Transverse colon (tissue), 4 donors: ENCODE data around the gene HSP90AA1. TPM values are rescaled to one million over a fixed set of nuclear protein-coding genes. Genes with fewer than 3 reads are reported as not detected.
A peak's percentile ranks its signal among the peaks of the same experiment; 100 is the strongest.

Experiments
- DNase-seq: peaks from one replicate; pipeline ENCODE4 v3.0.0-alpha.2; 2019
- H3K27ac ChIP-seq, 4 donors: fragments of 200-600 bp; sonication (generic); 2 replicates each; pipeline ENCODE4 v1.5.1; 2016 to 2018; ENCODE audit warnings: inconsistent platforms in 4 of 4
- H3K27me3 ChIP-seq: fragments of 200-600 bp; sonication (generic); 2 replicates; pipeline ENCODE4 v1.5.1; 2017; ENCODE audit warnings: inconsistent platforms
- H3K36me3 ChIP-seq, 4 donors: fragments of 200-600 bp; sonication (generic); 2 replicates each; pipeline ENCODE4 v1.5.1; 2017 to 2019; ENCODE audit warnings: inconsistent platforms in 4 of 4
- H3K4me1 ChIP-seq, 4 donors: fragments of 200-600 bp; sonication (generic); 2 replicates each; pipeline ENCODE4 v1.5.1; 2017 to 2020; ENCODE audit warnings: inconsistent platforms in 4 of 4
- H3K4me3 ChIP-seq, 4 donors: fragments of 200-600 bp; sonication (generic); 1 replicate in 1 of 4; 2 replicates in 3 of 4; pipeline versions ENCODE4 v1.5.1 to v1.6.1; 2017 to 2019; ENCODE audit warnings: inconsistent platforms in 4 of 4
- H3K9me3 ChIP-seq, 2 donors: fragments of 200-600 bp; sonication (generic); 2 replicates each; pipeline ENCODE4 v1.5.1; 2017 to 2019; ENCODE audit warnings: inconsistent platforms in 2 of 2
- EP300 ChIP-seq: sonication (generic); formaldehyde crosslinking; IDR thresholded peaks from one replicate; pipeline ENCODE4 v1.6.1; 2017; ENCODE audit warnings: antibody characterized with exemption, low read depth
- POLR2A ChIP-seq: fragments of 450-650 bp; IDR thresholded peaks from one replicate; pipeline ENCODE4 v1.6.1; 2016; ENCODE audit warnings: antibody characterized with exemption, mild to moderate bottlenecking, moderate library complexity
- POLR2AphosphoS5 ChIP-seq, 3 donors: sonication (generic); formaldehyde crosslinking; IDR thresholded peaks; one replicate each; pipeline ENCODE4 v1.6.1; 2016; ENCODE audit warnings: antibody characterized with exemption in 3 of 3
- WGBS, 2 donors: methylation state at CpG; one replicate each; pipeline ENCODE4 v1.1.5; 2018; ENCODE audit warnings: low coverage in 1 of 2; 5-methylcytosine and 5-hydroxymethylcytosine counted together
- in situ Hi-C, 4 donors: fragments of 200-750 bp; cut with MboI; loops; one replicate each; pipeline versions ENCODE4 v1.15.0 to v1.15.1; 2017; ENCODE audit warnings: low sequenced_read_pairs in 3 of 4, low pct_ligation_motif_present in 1 of 4, low pct_unique_long_range_greater_than_20kb in 1 of 4
- intact Hi-C: fragments of 100-400 bp; cut with DNase I; formaldehyde crosslinking; loops from one replicate; pipeline ENCODE4 v1.15.1; 2023; ENCODE audit warnings: low total_unique reads
- total RNA-seq, 4 donors: library from RNA; depleted of rRNA; stranded (reverse); fragments of >200 nt; gene quantifications; one replicate each; pipeline ENCODE4 v1.1.0, GENCODE V29; 2016
- TF ChIP-seq, protein P1 (sequence below), 5 experiments: fragments of 200-600 bp in 3 of 5; fragments of 450-650 bp in 2 of 5; sonication (generic) in 3 of 5; IDR thresholded peaks; 1 replicate in 2 of 5; 2 replicates in 3 of 5; pipeline ENCODE4 v1.5.1; 2016 to 2017; ENCODE audit warnings: antibody characterized with exemption in 5 of 5, inconsistent platforms in 3 of 5, mild to moderate bottlenecking in 2 of 5, moderate library complexity in 1 of 5

HSP90AA1 gene
- total RNA-seq, 4 donors from 2014 or later = 112 to 347 (median 235) TPM

DNA sequence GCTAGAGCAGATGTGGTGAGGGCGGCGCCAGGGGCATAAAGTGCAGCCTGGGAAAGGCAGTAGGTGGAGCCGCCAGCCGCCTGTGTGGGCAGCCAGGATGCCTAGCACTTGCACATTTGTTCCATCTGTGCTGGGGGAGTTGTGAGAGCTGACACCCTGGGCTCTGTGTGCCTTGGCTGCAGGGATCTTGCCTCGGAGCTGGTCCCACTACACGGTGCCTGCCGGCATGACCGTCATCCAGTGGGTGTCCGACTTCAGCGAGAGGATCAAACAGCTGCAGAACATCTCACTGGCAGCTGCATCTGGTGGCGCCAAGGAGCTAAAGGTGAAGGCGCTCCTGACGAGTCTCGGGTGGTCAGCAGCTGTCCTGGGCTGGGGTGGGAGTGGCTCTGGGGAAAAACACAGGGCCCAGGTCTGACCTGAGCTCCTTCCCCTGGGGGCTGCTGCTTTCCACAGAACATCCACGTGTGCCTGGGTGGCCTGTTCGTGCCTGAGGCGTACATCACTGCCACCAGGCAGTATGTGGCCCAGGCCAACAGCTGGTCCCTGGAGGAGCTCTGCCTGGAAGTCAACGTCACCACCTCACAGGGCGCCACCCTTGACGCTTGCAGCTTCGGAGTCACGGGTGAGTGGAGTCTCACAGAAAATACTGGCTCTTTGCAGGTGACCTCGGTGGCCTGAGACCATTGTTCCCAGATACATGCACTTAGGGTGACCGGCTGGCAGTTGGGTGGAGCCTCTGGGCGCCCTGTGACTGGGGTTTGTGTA, 37.4 kb downstream of the HSP90AA1 start:
- H3K4me1 ChIP-seq = peaks cover 0 to 14% (median 3%) of the 10 kb centered on the region in 4 donors
- intact Hi-C loops (loop anchor here (5.0 kb wide), 1 partner anchor 268 kb away; the partner anchor contains the start of gene ZNF839), in situ Hi-C loops (loop anchor here in 1 of 4 donors (25.0 kb wide), 1 partner anchor 263 kb away; the partner anchor contains the start of genes MOK and ZNF839)
- WGBS, 2 donors = 87% methylated on average over 25 of the region's 25 CpGs; no CpG with 5 or more reads in 1 of the 2 donors
- no peaks in the 10 kb centered on the region for H3K9me3 ChIP-seq
- no peak overlapping the region for H3K4me3 ChIP-seq
- no peak for DNase-seq
- no peak overlapping the region for H3K27ac ChIP-seq
- peaks cover 0 to 45% (median 23%) of the 10 kb centered on the region in 4 donors for H3K36me3 ChIP-seq
- no peaks in the 10 kb centered on the region for H3K27me3 ChIP-seq
- TF ChIP-seq POLR2A (no peak), EP300 (no peak), POLR2AphosphoS5 (IDR thresholded peaks at IDR 0.05) (no peak)
- TF ChIP-seq, protein P1, sequence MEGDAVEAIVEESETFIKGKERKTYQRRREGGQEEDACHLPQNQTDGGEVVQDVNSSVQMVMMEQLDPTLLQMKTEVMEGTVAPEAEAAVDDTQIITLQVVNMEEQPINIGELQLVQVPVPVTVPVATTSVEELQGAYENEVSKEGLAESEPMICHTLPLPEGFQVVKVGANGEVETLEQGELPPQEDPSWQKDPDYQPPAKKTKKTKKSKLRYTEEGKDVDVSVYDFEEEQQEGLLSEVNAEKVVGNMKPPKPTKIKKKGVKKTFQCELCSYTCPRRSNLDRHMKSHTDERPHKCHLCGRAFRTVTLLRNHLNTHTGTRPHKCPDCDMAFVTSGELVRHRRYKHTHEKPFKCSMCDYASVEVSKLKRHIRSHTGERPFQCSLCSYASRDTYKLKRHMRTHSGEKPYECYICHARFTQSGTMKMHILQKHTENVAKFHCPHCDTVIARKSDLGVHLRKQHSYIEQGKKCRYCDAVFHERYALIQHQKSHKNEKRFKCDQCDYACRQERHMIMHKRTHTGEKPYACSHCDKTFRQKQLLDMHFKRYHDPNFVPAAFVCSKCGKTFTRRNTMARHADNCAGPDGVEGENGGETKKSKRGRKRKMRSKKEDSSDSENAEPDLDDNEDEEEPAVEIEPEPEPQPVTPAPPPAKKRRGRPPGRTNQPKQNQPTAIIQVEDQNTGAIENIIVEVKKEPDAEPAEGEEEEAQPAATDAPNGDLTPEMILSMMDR (IDR thresholded peaks at IDR 0.05) = no peak

DNA sequence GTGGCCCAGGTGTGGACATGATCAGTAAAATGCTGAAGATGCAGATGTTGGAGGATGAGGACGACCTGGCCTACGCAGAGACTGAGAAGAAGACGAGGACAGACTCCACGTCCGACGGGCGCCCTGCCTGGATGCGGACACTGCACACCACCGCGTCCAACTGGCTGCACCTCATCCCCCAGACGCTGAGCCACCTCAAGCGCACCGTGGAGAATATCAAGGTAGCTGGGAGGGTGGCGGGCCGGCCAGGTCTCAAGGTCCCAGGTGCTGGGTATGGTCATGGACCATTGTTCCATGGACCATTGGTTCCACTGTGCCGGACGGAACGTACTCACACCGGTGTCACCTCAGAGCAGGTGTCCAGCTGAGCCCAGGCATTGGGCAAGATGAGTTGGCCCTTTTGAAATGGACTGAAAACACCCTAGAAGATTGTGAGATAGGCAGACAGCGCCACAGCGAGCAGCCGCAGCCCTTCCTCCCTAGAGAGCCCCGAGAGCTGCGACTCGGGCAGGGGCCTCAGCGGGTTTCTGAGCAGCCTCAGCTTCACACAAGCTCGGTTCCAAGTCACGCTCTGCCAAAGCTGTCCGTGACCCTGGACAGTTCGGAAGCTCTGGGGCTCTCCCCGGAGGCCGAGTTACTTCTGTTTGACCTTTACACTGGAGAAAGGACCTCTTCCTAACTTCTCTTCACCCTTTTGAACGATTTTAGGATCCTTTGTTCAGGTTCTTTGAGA, 38.9 kb downstream of the HSP90AA1 start:
- peaks cover 0 to 14% (median 3%) of the 10 kb centered on the region in 4 donors for H3K4me1 ChIP-seq
- DNase-seq = no peak
- no peak overlapping the region for H3K4me3 ChIP-seq
- intact Hi-C loops (loop anchor here (5.0 kb wide), 1 partner anchor 269 kb away; the partner anchor contains the start of gene ZNF839), in situ Hi-C loops (no loop called here)
- WGBS, 2 donors = 91% methylated on average over 33 of the region's 33 CpGs; no CpG with 5 or more reads in 1 of the 2 donors
- H3K27ac ChIP-seq = no peak overlapping the region
- no peaks in the 10 kb centered on the region for H3K9me3 ChIP-seq
- no peak for TF ChIP-seq POLR2AphosphoS5 (IDR thresholded peaks at IDR 0.05)
- TF ChIP-seq, protein P1 (IDR thresholded peaks at IDR 0.05) = no peak
- TF ChIP-seq EP300 = no peak
- TF ChIP-seq POLR2A = no peak
- H3K36me3 ChIP-seq = peaks cover 0 to 59% (median 29%) of the 10 kb centered on the region in 4 donors
- H3K27me3 ChIP-seq = no peaks in the 10 kb centered on the region

DNA sequence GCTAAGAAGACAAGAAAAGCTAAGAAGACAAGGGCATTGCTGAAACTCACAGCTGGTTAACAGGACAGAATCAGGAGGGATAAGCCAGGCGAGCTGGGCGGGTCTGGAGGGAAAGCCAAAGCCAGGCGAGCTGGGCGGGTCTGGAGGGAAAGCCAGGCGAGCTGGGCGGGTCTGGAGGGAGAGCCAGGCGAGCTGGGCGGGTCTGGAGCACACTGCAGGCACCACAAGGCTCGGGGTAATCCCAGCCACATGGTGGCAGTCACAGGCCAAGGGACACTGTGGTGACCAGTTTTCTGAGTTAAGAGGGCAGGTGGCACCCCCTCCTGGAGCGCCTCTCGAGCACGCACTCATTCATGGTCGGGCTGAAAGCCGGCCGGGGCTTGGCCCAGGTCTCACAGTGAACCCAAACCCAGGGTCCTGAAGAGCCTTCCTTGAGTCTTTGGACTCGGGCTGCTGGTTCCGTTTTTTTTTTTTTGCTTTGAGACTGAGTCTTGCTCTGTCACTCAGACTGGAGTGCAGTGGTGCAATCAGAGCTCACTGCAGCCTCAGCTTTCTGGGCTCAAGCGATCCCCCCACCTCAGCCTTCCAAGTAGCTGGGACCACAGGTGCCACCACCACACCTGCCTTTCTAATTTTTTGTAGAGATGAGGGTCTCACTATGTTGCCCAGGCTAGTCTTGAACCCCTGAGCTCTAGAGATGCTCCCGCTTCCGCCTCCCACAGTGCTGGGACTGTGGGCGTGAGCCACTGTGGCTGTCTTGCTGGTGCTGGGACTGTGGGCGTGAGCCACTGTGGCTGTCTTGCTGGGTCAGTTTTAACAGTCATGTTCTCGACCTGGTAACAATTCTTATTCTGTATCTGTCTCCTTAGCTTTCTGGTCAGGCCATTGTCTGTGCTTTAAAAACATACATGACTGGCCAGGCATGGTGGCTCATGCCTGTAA, 40.2 kb downstream of the HSP90AA1 start:
- H3K27me3 ChIP-seq = no peaks in the 10 kb centered on the region
- intact Hi-C loops = loop anchor here (5.0 kb wide), 1 partner anchor 271 kb away; the partner anchor contains the start of gene ZNF839
- H3K36me3 ChIP-seq = peaks cover 0 to 69% (median 36%) of the 10 kb centered on the region in 4 donors
- H3K27ac ChIP-seq = peak overlapping the region; percentile 24 to 66 (median 54)
- WGBS, 2 donors = 41 to 50% methylated on average over 4 to 23 of the region's 23 CpGs
- H3K9me3 ChIP-seq = no peaks in the 10 kb centered on the region
- in situ Hi-C loops = no loop called here
- H3K4me1 ChIP-seq = peaks cover 0 to 14% (median 3%) of the 10 kb centered on the region in 4 donors
- DNase-seq = peak; percentile 90
- TF ChIP-seq POLR2AphosphoS5 (IDR thresholded peaks at IDR 0.05) (peak in 2 of 3 donors; percentile 33 to 34), POLR2A (no peak), EP300 (no peak)
- TF ChIP-seq, protein P1 (IDR thresholded peaks at IDR 0.05) = peak; percentile 38 to 77 (median 59)
- H3K4me3 ChIP-seq = no peak overlapping the region
